ENCODE results near the gene KRR1.

GRCh38 chr12:75529826-75530225, 18.4 kb upstream of the KRR1 start:
- TF ChIP-seq POLR2A (IDR thresholded peaks at IDR 0.05): no peak
- TF ChIP-seq CTCF (IDR thresholded peaks at IDR 0.05): no peak
- no peak for TF ChIP-seq EP300 (IDR thresholded peaks at IDR 0.05)

Data from ovary (tissue), 3 donors.